H1 (cell line): ENCODE results near the gene THEMIS. TPM values are rescaled to one million over a fixed set of nuclear protein-coding genes. Genes with fewer than 3 reads are reported as not detected.

Experiments used
- CTCF ChIA-PET: fragments of 300-600 bp; sonication (Branson Sonifier 250); formaldehyde crosslinking; loops from one replicate; lab custom pipeline; 2021; ENCODE audit not compliant: partially characterized antibody; lab: Charles Lee
- POLR2A ChIA-PET: fragments of 300-600 bp; sonication (Branson Sonifier 250); formaldehyde crosslinking; loops from one replicate; lab custom pipeline; 2021; ENCODE audit warnings: inconsistent platforms; ENCODE audit not compliant: partially characterized antibody; lab: Charles Lee
- DNase-seq, 2 experiments: peaks; one replicate each; pipeline versions ENCODE4 v3.0.0 to v3.0.0-alpha.2; 2010 to 2022; ENCODE audit warnings: low spot score in 2 of 2, low read depth in 1 of 2, mixed read lengths in 1 of 2
- FAIRE-seq: peaks from 2 replicates; lab custom pipeline; 2011; peaks lifted over from hg19 to GRCh38; lab: Jason Lieb, UNC
- H2AFZ ChIP-seq: 2 replicates; pipeline ENCODE4 v1.8.1; 2012; ENCODE audit warnings: low read length, inconsistent platforms
- H2AK5ac ChIP-seq: 2 replicates; pipeline ENCODE4 v1.6.1; 2013; ENCODE audit warnings: low read depth, low read length
- H2BK120ac ChIP-seq: replicated peaks from 2 replicates; pipeline ENCODE3; 2013; ENCODE audit warnings: low read depth, low read length, inconsistent platforms
- H2BK12ac ChIP-seq: 2 replicates; pipeline ENCODE4 v1.6.1; 2013; ENCODE audit warnings: low read depth, low read length
- H2BK15ac ChIP-seq: 2 replicates; pipeline ENCODE4 v1.6.1; 2013; ENCODE audit warnings: low read length
- H2BK20ac ChIP-seq: 2 replicates; pipeline ENCODE4 v1.6.1; 2013; ENCODE audit warnings: low read length
- H2BK5ac ChIP-seq: 2 replicates; pipeline ENCODE4 v1.6.1; 2013; ENCODE audit warnings: low read depth, low read length
- H3K14ac ChIP-seq: 2 replicates; pipeline ENCODE4 v1.6.1; 2013; ENCODE audit warnings: inconsistent platforms; ENCODE audit not compliant: insufficient read length
- H3K18ac ChIP-seq: 2 replicates; pipeline ENCODE4 v1.6.1; 2013; ENCODE audit warnings: low read length; ENCODE audit errors: extremely low read depth
- H3K23ac ChIP-seq: 2 replicates; pipeline ENCODE4 v1.6.1; 2013; ENCODE audit warnings: inconsistent platforms; ENCODE audit not compliant: insufficient read length
- H3K23me2 ChIP-seq: 2 replicates; pipeline ENCODE4 v1.6.1; 2013; ENCODE audit warnings: low read depth, low read length
- H3K27ac ChIP-seq: 2 replicates; pipeline ENCODE4 v1.6.1; 2011; ENCODE audit warnings: low read depth, low read length, inconsistent platforms
- H3K27me3 ChIP-seq, 4 experiments: replicated peaks in 1 of 4; 1 replicate in 1 of 4; 2 replicates in 3 of 4; pipeline versions ENCODE4 v1.6.1 to v1.8.1; 2011 to 2013; ENCODE audit warnings: low read length in 3 of 4, mild to moderate bottlenecking in 3 of 4, inconsistent platforms in 2 of 4, mixed read lengths in 2 of 4, moderate library complexity in 1 of 4; ENCODE audit not compliant: control insufficient read depth in 3 of 4, insufficient read depth in 3 of 4; ENCODE audit errors: extremely low read depth in 1 of 4
- H3K36me3 ChIP-seq, 4 experiments: 2 replicates each; pipeline versions ENCODE4 v1.6.1 to v1.8.1; 2011 to 2013; ENCODE audit warnings: mild to moderate bottlenecking in 4 of 4, low read length in 3 of 4, moderate library complexity in 2 of 4, control low read depth in 1 of 4, inconsistent platforms in 1 of 4; ENCODE audit not compliant: insufficient read depth in 4 of 4, control insufficient read depth in 2 of 4
- H3K4ac ChIP-seq: replicated peaks from 2 replicates; pipeline ENCODE3; 2013; ENCODE audit warnings: low read length, low read depth, mixed read lengths, inconsistent platforms; ENCODE audit not compliant: insufficient read length
- H3K4me1 ChIP-seq, 4 experiments: replicated peaks in 1 of 4; 1 replicate in 1 of 4; 2 replicates in 3 of 4; pipeline versions ENCODE4 v1.6.1 to v1.8.1; 2011 to 2013; ENCODE audit warnings: low read length in 3 of 4, inconsistent platforms in 2 of 4, mixed read lengths in 1 of 4; ENCODE audit not compliant: insufficient read depth in 4 of 4, control insufficient read depth in 3 of 4
- H3K4me2 ChIP-seq, 2 experiments: 2 replicates each; pipeline versions ENCODE4 v1.6.1 to v1.8.1; 2011 to 2013; ENCODE audit warnings: low read depth in 2 of 2, low read length in 2 of 2, control low read depth in 1 of 2, inconsistent platforms in 1 of 2, mild to moderate bottlenecking in 1 of 2; ENCODE audit not compliant: insufficient read depth in 1 of 2
- H3K4me3 ChIP-seq, 4 experiments: fragments of 200-600, 300-600 bp in 1 of 4; sonication (generic), shearing (Covaris generic), sonication (Bioruptor Twin) in 1 of 4; 2 replicates each; pipeline versions ENCODE4 v1.5.1 to v1.8.1; 2011 to 2016; ENCODE audit warnings: low read length in 4 of 4, low read depth in 3 of 4, control low read depth in 2 of 4, inconsistent platforms in 2 of 4, mild to moderate bottlenecking in 2 of 4, mixed read lengths in 1 of 4, moderate library complexity in 1 of 4; ENCODE audit not compliant: insufficient read depth in 2 of 4; ENCODE audit errors: extremely low read depth in 1 of 4
- H3K56ac ChIP-seq: replicated peaks from 2 replicates; pipeline ENCODE3; 2013; ENCODE audit warnings: low read depth, mild to moderate bottlenecking, mixed read lengths, low read length, inconsistent platforms; ENCODE audit not compliant: insufficient read length
- H3K79me1 ChIP-seq: 2 replicates; pipeline ENCODE4 v1.6.1; 2013; ENCODE audit warnings: low read depth, low read length, control low read depth
- H3K79me2 ChIP-seq, 2 experiments: 2 replicates each; pipeline versions ENCODE4 v1.6.1 to v1.8.1; 2012 to 2013; ENCODE audit warnings: low read length in 2 of 2, mild to moderate bottlenecking in 2 of 2, inconsistent platforms in 1 of 2; ENCODE audit not compliant: insufficient read depth in 2 of 2, control insufficient read depth in 1 of 2
- H3K9ac ChIP-seq, 4 experiments: replicated peaks in 1 of 4; 1 replicate in 1 of 4; 2 replicates in 3 of 4; pipeline versions ENCODE4 v1.6.1 to v1.8.1; 2011 to 2013; ENCODE audit warnings: low read depth in 3 of 4, low read length in 3 of 4, control low read depth in 2 of 4, mild to moderate bottlenecking in 2 of 4, moderate library complexity in 2 of 4, inconsistent platforms in 1 of 4; ENCODE audit errors: extremely low read depth in 1 of 4
- H3K9me3 ChIP-seq, 2 experiments: 2 replicates each; pipeline versions ENCODE4 v1.6.1 to v1.8.1; 2012 to 2013; ENCODE audit warnings: mild to moderate bottlenecking in 2 of 2, moderate library complexity in 2 of 2, control low read depth in 1 of 2, inconsistent platforms in 1 of 2, low read depth in 1 of 2, low read length in 1 of 2, mixed read lengths in 1 of 2; ENCODE audit not compliant: insufficient read depth in 2 of 2
- H4K20me1 ChIP-seq, 2 experiments: replicated peaks in 1 of 2; 2 replicates each; pipeline versions ENCODE3 to v1.8.1; 2011 to 2013; ENCODE audit warnings: inconsistent platforms in 2 of 2, low read length in 2 of 2, mild to moderate bottlenecking in 1 of 2; ENCODE audit not compliant: insufficient read depth in 2 of 2, control insufficient read depth in 1 of 2
- H4K5ac ChIP-seq: 2 replicates; pipeline ENCODE4 v1.6.1; 2013; ENCODE audit warnings: low read length, low read depth, mixed read lengths, inconsistent platforms; ENCODE audit not compliant: insufficient read length
- H4K8ac ChIP-seq: 2 replicates; pipeline ENCODE4 v1.8.0; 2013; ENCODE audit warnings: mild to moderate bottlenecking, moderate library complexity, low read length, inconsistent platforms; ENCODE audit not compliant: insufficient read depth; ENCODE audit errors: extremely low read depth
- H4K91ac ChIP-seq: replicated peaks from 2 replicates; pipeline ENCODE3; 2013; ENCODE audit warnings: low read length, mixed read lengths, inconsistent platforms; ENCODE audit not compliant: insufficient read length
- ATF3 ChIP-seq: IDR thresholded peaks from 2 replicates; pipeline ENCODE4 v1.6.1; 2011; ENCODE audit warnings: low read depth, mild to moderate bottlenecking, low read length; ENCODE audit not compliant: insufficient read depth
- BACH1 ChIP-seq: IDR thresholded peaks from 2 replicates; pipeline ENCODE4 v1.6.1; 2012; ENCODE audit warnings: low read length, improper control_type of control experiment
- E2F6 ChIP-seq: IDR thresholded peaks from 2 replicates; pipeline ENCODE4 v1.6.1; 2012; ENCODE audit warnings: inconsistent platforms
- EZH2 ChIP-seq: fragments of 200-600 bp; sonication (generic); IDR thresholded peaks from 2 replicates; pipeline ENCODE4 v1.7.1; 2012; ENCODE audit warnings: low read depth, mild to moderate bottlenecking, moderate library complexity, low read length, inconsistent platforms; ENCODE audit not compliant: severe bottlenecking
- GABPA ChIP-seq: IDR thresholded peaks from 2 replicates; pipeline ENCODE4 v1.6.1; 2011; ENCODE audit warnings: mild to moderate bottlenecking, low read length, moderate library complexity, borderline replicate concordance; ENCODE audit not compliant: insufficient read depth
- JUND ChIP-seq: IDR thresholded peaks from 2 replicates; pipeline ENCODE4 v1.6.1; 2011; ENCODE audit warnings: mild to moderate bottlenecking, improper control_type of control experiment, low read length
- KDM5A ChIP-seq: fragments of 200-600 bp; IDR thresholded peaks from 2 replicates; pipeline ENCODE4 v1.7.1; 2012; ENCODE audit warnings: mild to moderate bottlenecking, low read length, inconsistent platforms, mixed read lengths
- NRF1 ChIP-seq: IDR thresholded peaks from 2 replicates; pipeline ENCODE4 v1.6.1; 2011; ENCODE audit warnings: mild to moderate bottlenecking, low read depth, low read length, improper control_type of control experiment
- POLR2A ChIP-seq, 2 experiments: IDR thresholded peaks; 1 replicate in 1 of 2; 2 replicates in 1 of 2; pipeline ENCODE4 v1.6.1; 2011; ENCODE audit warnings: low read depth in 2 of 2, low read length in 2 of 2, mild to moderate bottlenecking in 2 of 2; ENCODE audit errors: control extremely low read depth in 1 of 2
- RFX5 ChIP-seq: IDR thresholded peaks from 2 replicates; pipeline ENCODE4 v1.6.1; 2011; ENCODE audit warnings: low read depth, low read length, improper control_type of control experiment, borderline replicate concordance
- SIRT6 ChIP-seq: IDR thresholded peaks from one replicate; pipeline ENCODE4 v1.7.1; 2012; ENCODE audit warnings: low read length, inconsistent platforms
- SIX5 ChIP-seq: IDR thresholded peaks from 2 replicates; pipeline ENCODE4 v1.6.1; 2011; ENCODE audit warnings: mild to moderate bottlenecking, low read depth, low read length
- SP4 ChIP-seq: IDR thresholded peaks from 2 replicates; pipeline ENCODE4 v1.6.1; 2012; ENCODE audit warnings: low read length, inconsistent platforms
- TAF7 ChIP-seq: optimal IDR thresholded peaks from 2 replicates; pipeline ENCODE3; 2011; ENCODE audit warnings: low read depth, mild to moderate bottlenecking, inconsistent platforms, low read length, moderate library complexity, borderline replicate concordance
- ZNF274 ChIP-seq: IDR thresholded peaks from 2 replicates; pipeline ENCODE4 v1.7.0; 2012; ENCODE audit warnings: low read length, borderline replicate concordance; ENCODE audit errors: extremely low read depth
- WGBS, 2 experiments: shearing (Covaris generic) in 1 of 2; methylation state at CpG; one replicate each; pipeline versions ENCODE4 v1.1.6 to v1.1.7; 2013 to 2015; ENCODE audit warnings: low lambda C conversion rate in 2 of 2, mixed read lengths in 2 of 2, inconsistent platforms in 1 of 2, low coverage in 1 of 2, missing lambda C conversion rate in 1 of 2; ENCODE audit not compliant: insufficient replicate concordance in 2 of 2, insufficient coverage in 1 of 2, insufficient read length in 1 of 2; ENCODE audit errors: extremely low coverage in 1 of 2, missing lambda C conversion rate in 1 of 2; 5-methylcytosine and 5-hydroxymethylcytosine counted together
- polyA plus RNA-seq, 7 experiments: library from polyadenylated mRNA; depleted of rRNA in 3 of 7; stranded (reverse) in 5 of 7; unstranded in 2 of 7; fragments of >200 nt in 5 of 7; fragments of 200-250 nt in 2 of 7; gene quantifications; 1 replicate in 5 of 7; 2 replicates in 1 of 7; 4 replicates in 1 of 7; pipeline versions ENCODE4 v1.2.1 to v1.2.3, GENCODE V29; 2011 to 2013; ENCODE audit warnings: missing spikeins in 2 of 7, mixed read lengths in 2 of 7
- total RNA-seq: library from RNA; stranded (reverse); fragmentation: NEBNext Ultra II Directional; extraction: Animal tissue kit (Norgen Biotek cat#: 25700); gene quantifications from 2 replicates; pipeline ENCODE4 v1.2.1, GENCODE V29; 2021

Gene THEMIS
- total and polyA plus RNA-seq, 2 of the 8 experiments (the other 6 are each of a cell fraction or from before 2014, with no cell fraction given), result not detected

DNA sequence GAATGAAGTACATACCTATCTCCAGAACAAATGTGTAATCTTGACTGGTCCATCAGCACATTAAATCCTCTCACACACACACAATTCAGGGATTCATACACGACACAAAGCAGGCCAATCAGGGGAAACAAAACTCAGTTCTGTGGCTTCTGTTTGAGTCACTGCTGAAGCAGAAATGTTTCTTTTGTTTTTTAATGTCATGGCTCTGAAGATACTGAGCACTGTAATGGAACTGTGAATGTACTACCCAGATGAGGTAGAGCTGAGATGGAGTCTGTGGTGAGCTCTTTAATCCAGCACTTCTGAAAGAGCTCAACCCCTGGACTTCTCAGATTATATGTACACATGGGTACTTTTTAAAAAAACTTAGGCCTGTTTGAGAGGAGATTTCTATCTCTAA lies 116.4 kb downstream of the THEMIS start:
- Histone ChIP-seq H3K27me3 (no peaks in the 10 kb centered on the region), H3K79me1 (no peaks in the 10 kb centered on the region)
- no peak for TF ChIP-seq EZH2
- no peak for TF ChIP-seq BACH1
- TF ChIP-seq KDM5A, result no peak
- TF ChIP-seq SIX5, result no peak
- TF ChIP-seq ZNF274, result no peak
- TF ChIP-seq E2F6, result no peak
- no peak for TF ChIP-seq SP4
- no peak for TF ChIP-seq POLR2A (IDR thresholded peaks at IDR 0.05; ENCODE audit: control extremely low read depth in 1 of 2, low read depth in 2 of 2, low read length in 2 of 2)
- TF ChIP-seq NRF1, result no peak
- no peak for TF ChIP-seq ATF3
- no peak for TF ChIP-seq JUND
- no peak for TF ChIP-seq RFX5
- TF ChIP-seq SIRT6, result no peak
- TF ChIP-seq GABPA, result no peak
- no peak for TF ChIP-seq TAF7

More for the DNA sequence above, 116.4 kb downstream of the THEMIS start:
- Histone ChIP-seq H3K18ac (no peak overlapping the region), H2BK120ac (no peak overlapping the region), H3K4me3 (no peak overlapping the region), H2BK20ac (no peak overlapping the region), H2BK5ac (no peak overlapping the region), H3K4ac (no peak overlapping the region), H3K23me2 (no peaks in the 10 kb centered on the region; the same call in 1 of the 2 replicates), H4K20me1 (no peaks in the 10 kb centered on the region), H4K91ac (no peak overlapping the region), H2AK5ac (no peak overlapping the region), H2AFZ (no peak overlapping the region), H3K4me2 (no peak overlapping the region), H3K56ac (no peak overlapping the region), H2BK12ac (no peak overlapping the region), H3K4me1 (no peaks in the 10 kb centered on the region), H3K23ac (no peak overlapping the region), H2BK15ac (no peak overlapping the region), H3K9me3 (no peaks in the 10 kb centered on the region), H3K9ac (no peak overlapping the region), H3K36me3 (no peaks in the 10 kb centered on the region), H3K14ac (no peak overlapping the region), H4K8ac (no peak overlapping the region), H3K79me2 (no peaks in the 10 kb centered on the region), H3K27ac (no peak overlapping the region), H4K5ac (no peak overlapping the region)
- DNase-seq (no peak), FAIRE-seq (no peak)
- CTCF ChIA-PET, result no interaction called here
- POLR2A ChIA-PET, result no interaction called here
- WGBS, 2 experiments, result 100% methylated on average over 1 of the region's 1 CpG; no CpG with 5 or more reads in 1 of the 2 experiments
